Neural cell (in vitro differentiated cells): ENCODE results near the gene SAMSN1.

ENCODE experiments used
- CTCF ChIP-seq: fragments of 450-650 bp; IDR thresholded peaks from 2 replicates; pipeline ENCODE4 v1.5.1; 2014; ENCODE audit warnings: antibody characterized with exemption, mild to moderate bottlenecking, moderate library complexity; ENCODE audit not compliant: poor library complexity, severe bottlenecking
- EP300 ChIP-seq: fragments of 450-650 bp; conservative IDR thresholded peaks from 2 replicates; pipeline ENCODE4 v1.6.1; 2014; ENCODE audit warnings: antibody characterized with exemption, mild to moderate bottlenecking, moderate library complexity; ENCODE audit not compliant: poor library complexity, severe bottlenecking
- EZH2 ChIP-seq: fragments of 200-600, 300-800 bp; shearing (Covaris generic), sonication (generic); IDR thresholded peaks from 2 replicates; pipeline ENCODE4 v1.6.1; 2014; ENCODE audit warnings: antibody characterized with exemption, low read length, borderline replicate concordance, mild to moderate bottlenecking; ENCODE audit not compliant: insufficient read depth, poor library complexity, severe bottlenecking
- POLR2AphosphoS5 ChIP-seq: IDR thresholded peaks from 2 replicates; pipeline ENCODE4 v1.6.1; 2012
- RAD21 ChIP-seq: fragments of 450-650 bp; conservative IDR thresholded peaks from 2 replicates; pipeline ENCODE4 v1.6.1; 2014; ENCODE audit warnings: antibody characterized with exemption, mild to moderate bottlenecking, moderate library complexity
- SMC3 ChIP-seq: fragments of 450-650 bp; conservative IDR thresholded peaks from 2 replicates; pipeline ENCODE4 v1.6.1; 2014; ENCODE audit warnings: antibody characterized with exemption, mild to moderate bottlenecking, moderate library complexity; ENCODE audit not compliant: poor library complexity

- TF ChIP-seq SMC3 = no peak
- no peak for TF ChIP-seq EZH2
- no peak for TF ChIP-seq CTCF
- no peak for TF ChIP-seq RAD21
- no peak for TF ChIP-seq EP300
- TF ChIP-seq POLR2AphosphoS5 = no peak
Observed at GRCh38 chr21:14474995-14475394, 71.1 kb downstream of the SAMSN1 start.
